Islet of Langerhans (tissue), 1 donor: Measurements from ENCODE around the gene CCN5.

Source experiments
- FAIRE-seq: peaks from one replicate; lab custom pipeline; 2011; peaks lifted over from hg19 to GRCh38; lab: Jason Lieb, UNC

The CCN5 gene

DNA sequence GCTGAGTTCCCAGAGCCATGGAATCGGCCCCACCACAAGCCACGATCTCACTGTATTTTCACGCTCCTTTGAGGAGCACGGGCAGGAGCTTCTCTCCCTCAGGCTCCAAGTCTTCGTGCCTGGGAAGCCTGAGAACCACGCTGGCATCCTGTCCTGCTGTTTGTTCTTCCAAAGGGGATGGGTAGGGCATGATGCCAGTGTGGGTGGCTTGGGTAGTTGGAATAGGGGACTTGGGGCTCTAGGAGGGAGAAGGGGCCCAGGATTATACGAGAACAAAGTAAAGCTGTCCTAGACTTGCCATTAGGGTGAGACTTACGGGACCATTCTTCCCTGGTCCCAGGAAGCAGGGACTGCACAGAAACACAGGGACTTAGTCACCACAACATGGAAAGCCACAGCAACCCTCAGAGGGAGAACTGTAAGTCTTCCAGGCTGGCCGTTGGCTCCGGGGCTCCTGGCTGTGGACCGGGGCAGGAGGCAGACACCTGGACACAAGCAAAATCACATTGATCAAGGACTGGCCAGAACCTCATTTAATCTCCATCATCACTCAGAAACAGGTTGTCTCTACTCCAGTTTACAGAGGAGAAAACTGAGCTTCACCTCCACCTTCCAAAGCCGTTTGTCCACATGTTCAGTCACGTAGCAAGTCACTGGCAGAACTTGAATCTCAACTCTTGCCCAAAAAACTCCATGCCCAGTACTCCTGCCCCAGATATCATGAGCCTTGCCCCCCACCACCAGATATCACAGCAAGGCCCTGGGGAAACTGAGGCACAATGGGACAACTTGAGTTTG is 1.3 kb downstream of the CCN5 start:
- no peak for FAIRE-seq

DNA sequence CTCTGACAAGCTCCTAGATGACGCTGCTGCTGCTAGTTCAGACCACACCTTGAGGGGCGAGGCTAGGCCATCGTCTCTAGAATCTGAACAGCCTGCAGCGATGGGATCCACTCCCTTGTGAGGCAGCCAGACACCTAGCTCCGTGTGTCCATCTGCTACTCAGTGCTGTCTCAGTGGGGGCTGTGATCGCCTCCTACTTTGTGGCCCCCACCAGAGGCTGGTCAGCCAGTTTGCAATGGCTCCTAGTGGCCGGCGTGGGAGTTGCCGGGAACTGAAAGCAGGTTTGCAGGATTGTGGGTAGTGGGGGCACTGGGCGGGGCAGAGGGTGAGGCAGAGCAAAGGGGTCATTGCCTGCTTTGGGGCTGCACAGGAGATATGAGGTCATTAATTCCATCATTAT is 2.8 kb downstream of the CCN5 start:
- no peak for FAIRE-seq

DNA sequence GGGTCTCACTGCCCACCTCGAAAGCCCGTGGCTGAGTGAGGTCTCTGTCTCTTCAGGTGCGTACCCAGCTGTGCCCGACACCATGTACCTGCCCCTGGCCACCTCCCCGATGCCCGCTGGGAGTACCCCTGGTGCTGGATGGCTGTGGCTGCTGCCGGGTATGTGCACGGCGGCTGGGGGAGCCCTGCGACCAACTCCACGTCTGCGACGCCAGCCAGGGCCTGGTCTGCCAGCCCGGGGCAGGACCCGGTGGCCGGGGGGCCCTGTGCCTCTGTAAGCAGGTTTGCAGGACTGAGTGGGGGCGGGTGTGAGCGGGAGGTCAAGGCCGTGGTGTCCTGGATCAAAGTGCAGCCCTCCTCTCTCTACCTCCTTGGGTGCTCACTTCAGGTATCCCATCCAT is 4.7 kb downstream of the CCN5 start:
- no peak for FAIRE-seq

DNA sequence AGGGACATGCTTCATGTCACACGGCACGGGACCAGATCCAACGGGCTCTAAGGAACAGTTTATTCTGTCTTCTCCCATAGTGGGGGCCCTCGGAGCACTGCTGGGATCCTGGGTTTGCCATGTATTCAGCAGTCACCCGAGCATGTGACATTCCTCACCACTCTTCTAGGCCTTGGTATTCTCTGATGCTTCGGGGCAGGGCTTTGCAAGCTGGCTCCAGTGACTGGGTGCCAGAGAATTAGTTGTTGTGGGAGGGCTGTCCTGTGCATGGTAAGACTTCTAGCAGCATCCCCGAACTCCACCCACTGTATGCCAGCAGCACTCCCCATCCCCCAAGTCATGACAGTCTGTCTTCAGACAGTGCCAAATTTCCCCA is 5.4 kb downstream of the CCN5 start:
- no peak for FAIRE-seq

DNA sequence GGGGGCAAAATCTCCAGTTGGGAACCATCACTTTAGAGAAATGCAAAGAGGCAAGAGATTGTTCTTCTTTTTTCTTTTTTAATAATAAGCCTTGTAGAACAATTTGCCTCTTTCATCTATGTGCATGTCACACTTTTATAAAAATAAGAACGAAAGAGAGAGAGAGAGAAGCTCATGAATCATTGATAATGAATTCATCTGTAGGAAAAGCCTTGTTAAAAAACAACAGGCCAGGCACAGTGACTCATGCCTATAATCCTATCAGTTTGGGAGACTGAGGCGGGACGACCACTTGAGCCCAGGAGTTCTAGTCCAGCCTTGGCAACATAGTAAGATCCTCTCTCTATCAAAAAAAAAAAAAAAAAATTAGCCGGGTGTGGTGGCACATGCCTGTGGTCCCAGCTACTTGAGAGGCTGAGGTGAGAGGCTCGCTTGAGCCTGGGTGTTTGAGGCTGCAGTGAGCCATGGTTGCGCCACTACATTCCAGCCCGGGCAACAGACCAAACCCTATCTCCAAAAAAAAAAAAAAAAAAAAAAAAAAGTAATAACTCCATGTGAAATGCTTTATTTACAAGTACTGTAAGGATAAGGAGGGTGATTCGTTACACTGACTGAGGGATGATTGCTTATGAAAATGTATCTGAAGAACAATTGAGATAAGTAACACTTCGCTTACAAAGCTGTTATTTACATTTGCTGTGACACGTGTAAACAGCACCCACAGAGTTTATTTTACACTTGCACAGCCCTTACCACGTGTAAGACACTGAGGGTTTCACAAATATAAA is 6.0 kb downstream of the CCN5 start:
- no peak for FAIRE-seq

DNA sequence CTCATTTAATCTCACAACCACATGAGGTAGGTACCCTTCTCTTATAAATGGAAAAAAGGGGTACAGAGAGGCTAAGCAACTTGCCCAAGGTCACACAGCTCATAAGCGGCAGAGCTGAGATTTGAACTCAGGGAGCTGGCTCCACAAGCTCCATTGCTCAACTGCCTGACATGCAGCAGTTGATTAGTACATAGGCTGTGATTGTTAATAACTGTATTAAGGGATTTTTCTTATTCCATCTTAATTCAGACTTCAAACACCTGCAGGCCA is 6.6 kb downstream of the CCN5 start:
- no peak for FAIRE-seq

DNA sequence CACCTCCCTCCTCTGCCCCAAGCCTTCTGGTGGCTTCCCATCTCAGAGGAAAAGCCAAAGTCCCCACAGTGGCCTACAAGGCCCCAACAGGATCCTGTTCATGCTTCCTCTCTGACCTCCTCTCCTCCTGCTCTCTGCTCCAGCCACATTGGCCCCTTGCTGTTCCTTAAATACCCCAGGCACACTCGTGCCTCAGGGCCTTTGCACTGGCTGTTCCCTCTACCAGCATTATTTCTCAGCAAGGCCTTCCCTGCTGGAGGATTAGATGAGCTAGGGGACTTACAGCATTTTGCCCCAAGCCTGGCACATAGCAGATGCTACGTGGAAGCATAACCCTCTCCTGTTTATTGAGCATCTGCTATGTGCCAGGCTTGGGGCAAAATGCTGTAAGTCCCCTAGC is 7.8 kb downstream of the CCN5 start:
- FAIRE-seq, result no peak

DNA sequence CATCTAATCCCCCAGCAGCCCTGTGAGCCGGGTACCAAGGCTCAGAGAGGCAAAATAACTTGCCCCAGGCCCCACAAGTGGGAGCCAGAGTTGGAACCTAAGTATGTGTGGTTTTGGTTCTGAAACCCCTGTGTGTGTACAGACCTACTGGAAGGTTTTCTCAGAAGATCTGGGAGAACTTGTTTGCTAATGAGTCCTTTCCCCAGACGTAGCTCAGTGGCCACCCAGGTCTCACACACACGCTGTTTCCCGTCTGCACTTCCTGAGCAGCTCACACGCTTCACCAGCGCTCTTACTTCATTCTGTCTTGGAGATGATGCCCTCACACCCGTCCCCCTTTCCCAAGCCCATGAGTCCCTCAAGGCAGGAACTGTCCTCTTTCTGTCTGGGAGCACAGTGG is 8.2 kb downstream of the CCN5 start:
- FAIRE-seq, result no peak

DNA sequence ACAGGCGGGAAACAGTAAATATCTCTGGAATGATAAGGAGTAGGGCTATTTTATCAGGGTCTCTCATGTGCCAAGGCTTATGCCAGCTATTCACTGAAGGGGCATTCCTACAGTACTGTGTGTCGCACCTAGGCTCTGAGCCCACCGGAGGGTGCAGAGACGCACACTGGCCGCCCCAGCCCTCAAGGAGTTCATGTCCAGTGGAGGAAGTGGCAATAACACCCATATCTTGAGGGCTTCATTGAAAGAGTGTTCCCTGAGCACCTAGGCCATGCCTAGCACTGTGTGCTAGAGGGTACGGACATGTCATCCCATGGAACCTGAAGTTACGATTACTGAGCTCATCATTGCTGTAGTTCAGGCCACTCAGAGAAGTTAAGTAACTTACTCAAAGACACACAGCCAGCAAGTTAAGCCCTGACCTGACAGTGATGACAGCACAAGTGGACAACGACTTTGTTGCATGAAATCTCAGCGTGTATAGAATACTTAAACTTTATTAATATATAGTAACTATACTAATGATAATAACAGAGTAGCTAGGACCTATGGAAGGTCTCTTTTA is 8.7 kb downstream of the CCN5 start:
- FAIRE-seq, result no peak

DNA sequence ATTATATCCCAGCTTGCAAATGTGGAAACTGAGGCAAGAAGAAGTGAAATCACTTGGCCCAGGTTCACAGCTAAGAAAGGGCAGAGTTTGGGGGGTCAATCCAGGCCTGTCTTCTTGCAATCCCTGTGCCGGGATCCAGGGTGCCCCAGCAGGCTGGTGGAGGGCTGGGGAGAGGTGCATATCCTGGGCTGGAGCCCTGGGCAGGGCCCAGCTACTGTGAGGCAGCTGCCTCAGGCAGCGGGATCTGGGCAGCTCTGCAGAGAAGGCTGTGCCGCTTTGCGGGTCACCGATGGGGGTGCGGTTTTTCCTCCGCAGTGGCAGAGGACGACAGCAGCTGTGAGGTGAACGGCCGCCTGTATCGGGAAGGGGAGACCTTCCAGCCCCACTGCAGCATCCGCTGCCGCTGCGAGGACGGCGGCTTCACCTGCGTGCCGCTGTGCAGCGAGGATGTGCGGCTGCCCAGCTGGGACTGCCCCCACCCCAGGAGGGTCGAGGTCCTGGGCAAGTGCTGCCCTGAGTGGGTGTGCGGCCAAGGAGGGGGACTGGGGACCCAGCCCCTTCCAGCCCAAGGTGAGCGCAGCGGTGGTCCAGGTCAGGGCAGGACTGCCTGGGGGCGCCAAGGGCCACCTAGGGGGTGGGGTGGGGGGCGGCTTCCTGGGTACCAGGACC is 9.4 kb downstream of the CCN5 start:
- FAIRE-seq, result no peak

DNA sequence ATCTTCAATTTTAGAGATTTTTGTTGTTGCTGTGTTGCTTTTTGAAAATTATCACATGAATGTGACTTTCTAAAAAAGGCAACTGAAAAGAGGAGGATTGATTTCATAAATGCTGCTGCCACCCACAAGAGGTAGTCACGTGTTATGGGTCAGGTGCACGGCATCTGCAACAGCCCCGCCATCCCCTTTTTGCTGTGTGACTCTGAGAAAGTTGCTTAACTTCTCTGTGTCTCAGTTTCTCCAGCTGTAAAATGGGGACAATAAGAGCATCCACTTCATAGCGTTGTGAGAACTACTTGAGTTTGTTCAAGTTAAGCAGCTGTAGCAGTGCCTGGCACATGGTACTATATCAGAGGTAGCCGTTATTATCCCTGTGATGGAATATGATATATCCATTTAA is 10.7 kb downstream of the CCN5 start:
- no peak for FAIRE-seq

DNA sequence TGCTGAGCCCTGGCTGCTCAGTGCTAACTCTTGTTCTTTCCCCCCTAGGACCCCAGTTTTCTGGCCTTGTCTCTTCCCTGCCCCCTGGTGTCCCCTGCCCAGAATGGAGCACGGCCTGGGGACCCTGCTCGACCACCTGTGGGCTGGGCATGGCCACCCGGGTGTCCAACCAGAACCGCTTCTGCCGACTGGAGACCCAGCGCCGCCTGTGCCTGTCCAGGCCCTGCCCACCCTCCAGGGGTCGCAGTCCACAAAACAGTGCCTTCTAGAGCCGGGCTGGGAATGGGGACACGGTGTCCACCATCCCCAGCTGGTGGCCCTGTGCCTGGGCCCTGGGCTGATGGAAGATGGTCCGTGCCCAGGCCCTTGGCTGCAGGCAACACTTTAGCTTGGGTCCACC is 11.9 kb downstream of the CCN5 start:
- FAIRE-seq, result no peak

DNA sequence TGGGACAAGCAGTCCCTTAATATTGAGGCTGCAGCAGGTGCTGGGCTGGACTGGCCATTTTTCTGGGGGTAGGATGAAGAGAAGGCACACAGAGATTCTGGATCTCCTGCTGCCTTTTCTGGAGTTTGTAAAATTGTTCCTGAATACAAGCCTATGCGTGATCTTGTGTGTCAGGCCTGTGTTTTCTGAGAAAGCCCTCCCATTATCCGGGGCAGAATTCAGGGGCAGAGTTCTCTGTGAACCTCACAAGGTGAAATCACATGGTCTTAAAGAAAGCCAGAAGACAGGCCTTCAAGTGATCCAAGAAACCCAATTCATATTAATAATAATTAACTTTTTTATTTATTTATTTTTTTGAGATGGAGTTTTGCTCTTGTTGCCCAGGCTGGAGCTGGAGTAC is 12.5 kb downstream of the CCN5 start:
- no peak for FAIRE-seq

DNA sequence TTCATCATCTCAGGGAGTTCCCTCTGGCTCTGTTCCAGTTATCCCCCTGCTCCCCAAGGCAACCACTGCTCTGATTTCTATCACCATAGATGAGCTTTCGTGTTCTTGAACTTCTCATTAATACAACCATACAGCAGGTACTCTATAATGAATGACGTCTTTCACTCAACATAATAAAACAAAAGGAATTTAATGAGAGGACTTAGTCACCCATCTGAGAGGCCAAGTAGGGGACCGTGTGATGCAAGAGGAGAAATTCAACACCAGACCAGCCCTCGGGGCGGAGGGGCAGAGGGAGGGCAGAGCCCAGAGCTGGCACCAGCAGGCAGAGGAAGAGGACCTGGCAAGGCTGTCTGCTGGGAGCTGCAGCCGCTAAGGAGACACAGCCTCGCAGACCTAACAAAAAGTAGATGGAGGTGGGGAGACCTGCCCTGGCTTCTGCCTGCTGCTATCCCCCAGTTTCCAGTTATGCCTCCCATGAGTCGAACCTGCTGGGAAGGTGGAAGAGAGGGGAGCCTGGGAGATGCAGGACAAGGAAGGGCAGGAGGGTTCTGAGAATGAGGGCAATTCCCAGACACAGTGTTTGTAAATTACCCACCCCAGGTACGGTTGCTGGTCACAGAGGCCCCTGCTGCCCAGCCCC is 13.8 kb downstream of the CCN5 start:
- FAIRE-seq, result no peak

DNA sequence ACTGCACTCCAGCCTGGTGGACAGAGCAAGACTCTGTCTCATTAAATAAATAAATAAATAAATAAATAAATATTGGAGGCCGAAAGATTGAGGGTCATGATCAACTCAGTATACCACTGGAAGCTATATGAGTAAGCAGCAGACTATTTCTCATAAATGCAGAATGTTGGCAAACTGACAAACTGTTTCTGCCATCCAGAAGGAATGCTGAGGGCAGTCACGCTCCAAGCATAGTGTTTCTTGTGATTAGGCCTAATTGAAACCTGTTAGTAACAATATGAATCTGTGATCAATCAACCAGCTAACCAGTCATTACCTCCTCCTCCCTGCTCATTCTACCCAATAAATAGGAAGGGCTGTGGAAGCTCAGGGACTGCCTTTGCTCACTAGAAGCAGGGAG is 15.3 kb downstream of the CCN5 start:
- FAIRE-seq, result no peak

DNA sequence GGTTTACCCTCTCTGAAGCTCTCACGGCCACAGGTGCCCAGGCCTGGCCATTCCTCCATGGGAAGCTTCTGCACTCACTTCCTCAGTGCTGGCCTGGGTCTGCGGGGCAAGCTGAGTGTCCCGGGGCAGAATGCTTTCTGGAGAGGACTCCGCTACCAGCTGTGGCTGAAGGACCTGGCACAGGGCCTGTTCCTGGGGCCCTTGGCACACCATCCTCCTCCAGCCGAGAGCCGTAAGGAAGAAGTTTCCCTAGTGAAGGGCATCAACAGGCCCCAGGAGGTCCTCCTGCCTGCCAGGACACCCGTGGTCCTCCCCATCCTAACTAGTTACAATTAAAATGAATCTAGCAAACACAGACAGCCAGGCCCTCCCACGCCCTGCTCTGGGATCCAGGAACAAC is 16.5 kb downstream of the CCN5 start:
- no peak for FAIRE-seq

DNA sequence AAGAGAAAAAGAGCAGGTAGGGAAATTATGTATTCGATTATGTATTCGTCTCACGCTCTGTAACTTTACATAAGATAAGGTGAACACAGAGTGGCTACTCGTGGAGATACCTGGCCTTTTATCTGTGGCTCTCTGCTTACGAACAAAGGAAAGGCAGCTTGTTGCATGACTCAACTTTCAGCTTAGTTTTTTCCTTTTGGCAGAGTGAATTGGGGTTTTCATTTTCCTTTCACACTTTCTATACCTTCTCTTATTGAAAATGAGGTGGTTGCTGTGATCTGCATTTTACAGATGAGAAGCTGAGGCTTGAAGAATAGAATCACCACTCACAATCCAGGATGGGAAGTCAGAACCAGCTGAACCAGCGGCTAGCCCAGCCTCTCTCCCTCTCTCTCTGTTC is 17.2 kb downstream of the CCN5 start:
- FAIRE-seq, result no peak

DNA sequence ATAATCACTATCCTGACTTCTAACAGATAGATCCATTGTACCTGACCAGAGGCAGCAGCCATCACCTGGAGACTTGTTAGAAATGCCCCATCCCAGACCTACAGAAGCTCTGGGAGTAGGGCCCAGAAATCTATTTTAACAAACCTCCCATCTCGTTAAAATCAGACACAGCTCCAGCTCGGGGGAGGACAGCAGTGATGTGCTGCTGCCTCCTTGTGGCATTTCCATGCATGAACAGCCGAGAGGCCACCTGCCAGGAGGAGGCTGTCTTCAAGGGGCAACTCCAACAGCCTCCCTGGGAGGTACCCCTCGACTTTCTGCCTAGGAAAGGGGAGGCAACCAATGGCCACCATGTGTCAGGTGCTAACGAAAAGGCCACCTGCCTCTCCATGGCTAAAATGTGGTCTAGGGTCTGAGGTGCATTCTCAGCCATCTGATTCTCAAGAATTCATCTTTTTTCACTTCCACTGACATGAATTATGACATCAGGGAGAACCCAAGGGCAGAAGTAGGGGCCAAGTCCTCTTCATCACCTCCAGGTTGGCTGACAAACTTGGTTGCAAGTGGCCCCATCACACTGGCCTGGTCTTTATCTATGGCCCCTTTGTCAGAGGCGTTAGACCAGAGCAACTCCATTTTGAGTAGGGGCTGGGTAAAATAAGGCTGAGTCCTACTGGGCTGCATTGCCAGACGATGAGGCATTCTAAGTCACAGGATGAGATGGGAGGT is 18.3 kb downstream of the CCN5 start:
- no peak for FAIRE-seq

DNA sequence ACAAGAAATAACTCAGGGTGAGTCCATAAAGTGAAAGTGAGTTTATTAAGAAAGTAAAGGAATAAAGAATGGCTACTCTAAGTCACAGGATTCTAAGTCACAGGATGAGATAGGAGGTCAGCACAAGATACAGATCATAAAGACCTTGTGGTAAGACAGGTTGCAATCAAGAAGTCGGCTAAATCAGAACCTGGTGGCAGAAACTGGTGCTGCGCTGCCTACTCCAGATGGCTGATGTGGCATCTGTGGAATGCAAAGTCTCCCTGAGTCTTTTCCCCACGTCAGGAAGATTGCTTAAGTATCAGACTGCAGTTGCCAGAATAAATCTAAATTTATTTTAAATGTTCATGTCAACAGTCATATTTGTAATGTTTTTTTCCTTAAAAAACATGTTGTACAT is 19.8 kb downstream of the CCN5 start:
- FAIRE-seq, result no peak

DNA sequence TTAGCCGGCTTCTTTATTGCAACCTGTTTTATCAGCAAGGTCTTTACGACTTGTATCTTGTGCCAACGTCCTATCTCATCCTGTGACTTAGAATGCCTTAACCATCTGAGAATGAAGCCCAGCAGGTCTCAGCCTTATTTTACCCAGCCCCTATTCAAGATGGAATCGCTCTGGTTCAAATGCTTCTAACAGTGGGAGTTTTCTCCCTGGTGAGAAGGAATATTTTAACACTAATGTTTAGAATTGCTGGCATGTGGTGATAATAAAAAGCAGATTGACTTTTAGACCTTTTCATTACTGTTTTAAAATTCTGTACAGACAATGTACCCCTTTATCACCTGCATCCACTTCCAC is 20.6 kb downstream of the CCN5 start:
- no peak for FAIRE-seq

DNA sequence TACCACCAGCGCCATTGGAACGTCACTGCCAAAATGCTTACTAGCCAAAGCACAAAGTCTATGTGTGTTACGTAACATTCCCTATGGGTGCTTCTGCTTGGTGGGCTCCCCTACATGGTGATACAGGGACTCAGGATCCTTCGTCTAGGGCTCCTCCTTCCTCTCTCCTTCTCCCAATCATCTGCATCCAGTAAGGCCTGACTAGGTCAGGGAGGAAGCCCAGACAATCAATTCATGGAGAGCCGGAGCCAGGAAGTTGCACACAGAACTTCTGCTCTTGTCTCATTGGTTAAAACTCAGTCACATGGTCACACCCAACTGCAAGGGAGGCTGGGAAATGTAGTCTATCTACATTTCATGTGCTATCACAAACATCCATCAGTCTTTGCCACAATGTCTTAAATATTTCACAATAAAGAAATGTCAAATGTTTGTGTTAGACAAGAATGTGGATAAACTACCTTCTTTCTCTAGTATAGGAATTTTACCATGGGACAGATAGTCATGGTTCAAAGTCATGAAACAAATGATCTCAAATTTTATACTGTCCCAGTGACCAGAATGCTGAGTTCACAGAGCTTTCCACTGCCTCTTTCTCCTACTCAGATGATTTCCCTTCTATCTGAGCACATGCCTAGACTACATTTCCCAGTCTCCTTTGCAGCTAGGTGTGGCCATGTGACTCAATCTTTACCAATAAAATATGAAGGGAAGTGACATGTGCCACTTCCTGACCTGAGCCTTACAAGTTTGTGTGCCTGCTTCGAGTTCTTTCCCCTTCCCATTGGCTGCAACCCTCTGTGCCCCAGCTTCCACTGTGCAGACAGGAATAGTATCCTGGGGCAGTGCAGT is 21.2 kb downstream of the CCN5 start:
- FAIRE-seq, result no peak
